ENCODE measurements around the gene ZNF618.

DNA sequence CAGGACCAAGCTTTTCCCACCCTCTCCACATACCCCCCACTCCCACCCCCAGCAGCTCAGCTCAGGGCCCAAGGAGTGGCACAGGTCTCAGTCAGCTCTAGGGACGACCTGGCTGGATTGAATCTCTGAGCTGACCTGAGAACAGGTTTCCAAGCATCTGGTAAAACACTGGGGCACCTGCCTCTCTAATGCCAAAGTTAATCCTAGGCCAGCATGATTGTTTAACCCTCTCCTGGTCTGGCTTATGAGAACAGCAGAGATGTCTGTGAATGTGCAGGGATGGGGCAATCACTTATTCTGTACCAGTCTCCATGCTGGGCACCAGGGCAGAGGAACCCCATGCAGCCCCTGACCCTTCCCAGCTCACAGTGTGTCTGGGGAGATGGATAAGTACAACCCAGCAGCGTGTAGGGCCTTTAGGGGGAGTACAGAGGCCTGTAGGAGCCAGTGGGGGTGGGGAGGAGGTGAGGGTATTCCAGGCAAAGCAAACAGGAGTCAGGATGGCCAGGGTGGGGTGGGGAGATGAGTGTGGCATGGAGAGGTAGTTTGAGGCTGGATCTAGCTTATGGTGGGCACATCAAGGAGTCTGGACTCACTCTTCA lies 223.7 kb downstream of the ZNF618 start:
- TF ChIP-seq, protein P1, sequence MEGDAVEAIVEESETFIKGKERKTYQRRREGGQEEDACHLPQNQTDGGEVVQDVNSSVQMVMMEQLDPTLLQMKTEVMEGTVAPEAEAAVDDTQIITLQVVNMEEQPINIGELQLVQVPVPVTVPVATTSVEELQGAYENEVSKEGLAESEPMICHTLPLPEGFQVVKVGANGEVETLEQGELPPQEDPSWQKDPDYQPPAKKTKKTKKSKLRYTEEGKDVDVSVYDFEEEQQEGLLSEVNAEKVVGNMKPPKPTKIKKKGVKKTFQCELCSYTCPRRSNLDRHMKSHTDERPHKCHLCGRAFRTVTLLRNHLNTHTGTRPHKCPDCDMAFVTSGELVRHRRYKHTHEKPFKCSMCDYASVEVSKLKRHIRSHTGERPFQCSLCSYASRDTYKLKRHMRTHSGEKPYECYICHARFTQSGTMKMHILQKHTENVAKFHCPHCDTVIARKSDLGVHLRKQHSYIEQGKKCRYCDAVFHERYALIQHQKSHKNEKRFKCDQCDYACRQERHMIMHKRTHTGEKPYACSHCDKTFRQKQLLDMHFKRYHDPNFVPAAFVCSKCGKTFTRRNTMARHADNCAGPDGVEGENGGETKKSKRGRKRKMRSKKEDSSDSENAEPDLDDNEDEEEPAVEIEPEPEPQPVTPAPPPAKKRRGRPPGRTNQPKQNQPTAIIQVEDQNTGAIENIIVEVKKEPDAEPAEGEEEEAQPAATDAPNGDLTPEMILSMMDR (conservative IDR thresholded peaks at IDR 0.05; ENCODE audit: low read length) = no peak
- no peak for TF ChIP-seq EZH2phosphoT487 (IDR thresholded peaks at IDR 0.05; ENCODE audit: borderline replicate concordance)
